ENCODE results near the gene TMEM61. TPM values are rescaled to one million over a fixed set of nuclear protein-coding genes. Genes with fewer than 3 reads are reported as not detected.

The TMEM61 gene
- total RNA-seq, 2 donors from 2014 or later = not detected

DNA sequence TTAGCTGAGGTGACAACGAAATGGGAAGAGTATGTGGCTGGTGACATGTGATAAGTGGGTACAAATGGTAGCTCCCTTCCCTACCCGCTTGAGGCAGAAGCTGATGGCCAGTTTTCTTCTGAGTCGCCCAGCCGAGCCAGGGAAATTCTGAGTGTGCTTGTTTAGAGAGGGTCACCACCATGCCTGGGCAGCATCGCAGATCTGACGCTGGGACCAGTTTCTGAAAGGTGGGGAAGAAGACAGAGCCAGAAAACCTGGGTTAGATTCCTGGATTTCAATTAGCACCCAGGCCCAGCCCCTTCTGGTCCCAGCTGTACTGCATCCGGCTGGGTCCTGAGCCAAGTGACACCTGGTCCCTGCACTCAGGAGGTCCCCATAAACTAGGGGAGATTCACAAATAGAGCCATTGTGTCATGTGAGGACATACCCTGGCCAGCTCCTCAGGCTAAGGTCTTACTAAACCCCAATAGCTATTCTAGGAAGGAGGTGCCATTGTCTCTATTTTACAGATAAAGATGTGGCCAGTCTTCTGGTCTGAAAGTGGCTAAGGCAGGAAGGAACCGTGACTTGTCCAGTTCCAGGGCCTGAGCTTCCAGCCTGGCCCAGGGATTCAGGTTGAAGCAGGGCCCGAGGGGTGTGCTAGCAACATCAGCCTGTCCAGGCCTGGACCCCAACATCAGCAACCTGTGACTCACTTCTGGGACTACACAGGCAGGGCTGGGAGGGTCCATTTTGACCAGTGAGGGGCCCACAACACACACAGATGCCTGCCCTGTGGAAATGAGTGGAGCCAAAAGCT, 1.7 kb upstream of the TMEM61 start:
- H3K27ac ChIP-seq = no peak overlapping the region
- H3K4me3 ChIP-seq = no peak overlapping the region
- no peaks in the 10 kb centered on the region for H3K9me3 ChIP-seq
- H3K36me3 ChIP-seq = no peaks in the 10 kb centered on the region
- TF ChIP-seq, protein P1, sequence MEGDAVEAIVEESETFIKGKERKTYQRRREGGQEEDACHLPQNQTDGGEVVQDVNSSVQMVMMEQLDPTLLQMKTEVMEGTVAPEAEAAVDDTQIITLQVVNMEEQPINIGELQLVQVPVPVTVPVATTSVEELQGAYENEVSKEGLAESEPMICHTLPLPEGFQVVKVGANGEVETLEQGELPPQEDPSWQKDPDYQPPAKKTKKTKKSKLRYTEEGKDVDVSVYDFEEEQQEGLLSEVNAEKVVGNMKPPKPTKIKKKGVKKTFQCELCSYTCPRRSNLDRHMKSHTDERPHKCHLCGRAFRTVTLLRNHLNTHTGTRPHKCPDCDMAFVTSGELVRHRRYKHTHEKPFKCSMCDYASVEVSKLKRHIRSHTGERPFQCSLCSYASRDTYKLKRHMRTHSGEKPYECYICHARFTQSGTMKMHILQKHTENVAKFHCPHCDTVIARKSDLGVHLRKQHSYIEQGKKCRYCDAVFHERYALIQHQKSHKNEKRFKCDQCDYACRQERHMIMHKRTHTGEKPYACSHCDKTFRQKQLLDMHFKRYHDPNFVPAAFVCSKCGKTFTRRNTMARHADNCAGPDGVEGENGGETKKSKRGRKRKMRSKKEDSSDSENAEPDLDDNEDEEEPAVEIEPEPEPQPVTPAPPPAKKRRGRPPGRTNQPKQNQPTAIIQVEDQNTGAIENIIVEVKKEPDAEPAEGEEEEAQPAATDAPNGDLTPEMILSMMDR (IDR thresholded peaks at IDR 0.05) = no peak
- no peaks in the 10 kb centered on the region for H3K27me3 ChIP-seq
- no peak for DNase-seq (ENCODE audit: low spot score)
- peaks cover 0 to 5% of the 10 kb centered on the region in 2 donors for H3K4me1 ChIP-seq

DNA sequence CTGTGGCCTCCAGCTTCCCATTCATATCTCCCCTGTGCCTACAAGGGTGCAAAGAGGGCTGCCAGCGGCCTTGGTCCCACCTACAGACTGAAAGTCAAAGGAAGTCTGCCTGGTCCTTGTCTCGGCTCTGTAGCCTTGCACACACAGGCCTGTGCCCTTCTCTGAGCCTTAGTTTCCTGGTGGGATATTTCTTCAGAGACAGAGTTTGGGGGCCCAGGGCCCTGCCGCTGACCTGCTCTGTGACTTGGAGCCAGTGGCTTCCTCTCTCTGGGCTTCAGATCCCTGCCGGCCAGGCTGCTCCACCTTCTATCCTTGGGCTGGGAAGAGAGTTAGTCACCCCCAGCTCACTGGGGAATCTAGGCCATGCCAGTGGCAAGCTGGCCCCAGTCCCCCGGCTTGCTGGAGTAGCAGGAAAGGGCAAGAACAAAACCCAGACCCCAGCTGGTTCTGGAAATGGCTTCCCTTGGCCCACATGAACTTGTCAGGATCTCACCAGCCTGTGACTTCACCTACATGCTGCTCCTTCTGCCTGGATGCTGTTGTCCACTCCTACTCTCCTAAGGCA, 1.0 kb upstream of the TMEM61 start:
- DNase-seq (ENCODE audit: low spot score) = no peak
- Histone ChIP-seq H3K27ac (no peak overlapping the region), H3K27me3 (no peaks in the 10 kb centered on the region), H3K36me3 (no peaks in the 10 kb centered on the region), H3K4me1 (peaks cover 0 to 5% of the 10 kb centered on the region in 2 donors), H3K4me3 (no peak overlapping the region), H3K9me3 (no peaks in the 10 kb centered on the region)
- TF ChIP-seq, protein P1 (IDR thresholded peaks at IDR 0.05) = no peak

DNA sequence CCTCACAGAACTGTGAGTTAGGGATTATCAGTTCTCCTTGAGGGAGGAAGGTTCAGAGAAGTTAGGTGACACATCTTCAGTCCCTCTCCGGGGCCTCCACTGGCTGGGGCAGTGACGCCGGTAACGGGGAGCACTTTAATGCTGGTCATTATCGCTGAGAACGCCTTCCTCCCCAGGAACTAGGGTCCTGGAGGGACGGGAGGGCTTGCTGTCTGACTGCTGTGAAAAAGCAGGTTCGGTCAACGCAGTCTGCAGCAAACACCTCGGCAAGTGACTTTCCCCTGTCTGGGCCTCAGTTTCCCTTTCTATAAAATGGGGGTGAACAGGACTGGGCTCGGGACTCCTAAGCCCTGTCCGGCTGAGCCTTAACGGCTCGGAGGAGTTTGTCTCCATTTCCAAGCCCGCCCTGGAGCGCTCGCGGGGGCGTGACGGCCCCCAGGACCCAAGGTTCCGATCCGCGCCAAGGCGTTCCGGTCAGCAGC, 341 bp upstream of the TMEM61 start:
- H3K36me3 ChIP-seq = no peaks in the 10 kb centered on the region
- TF ChIP-seq, protein P1 (IDR thresholded peaks at IDR 0.05) = no peak
- H3K9me3 ChIP-seq = no peaks in the 10 kb centered on the region
- DNase-seq (ENCODE audit: low spot score) = no peak
- no peaks in the 10 kb centered on the region for H3K27me3 ChIP-seq
- H3K27ac ChIP-seq = no peak overlapping the region
- peaks cover 0 to 5% of the 10 kb centered on the region in 2 donors for H3K4me1 ChIP-seq
- H3K4me3 ChIP-seq = peak overlapping the region; percentile 40 to 46

DNA sequence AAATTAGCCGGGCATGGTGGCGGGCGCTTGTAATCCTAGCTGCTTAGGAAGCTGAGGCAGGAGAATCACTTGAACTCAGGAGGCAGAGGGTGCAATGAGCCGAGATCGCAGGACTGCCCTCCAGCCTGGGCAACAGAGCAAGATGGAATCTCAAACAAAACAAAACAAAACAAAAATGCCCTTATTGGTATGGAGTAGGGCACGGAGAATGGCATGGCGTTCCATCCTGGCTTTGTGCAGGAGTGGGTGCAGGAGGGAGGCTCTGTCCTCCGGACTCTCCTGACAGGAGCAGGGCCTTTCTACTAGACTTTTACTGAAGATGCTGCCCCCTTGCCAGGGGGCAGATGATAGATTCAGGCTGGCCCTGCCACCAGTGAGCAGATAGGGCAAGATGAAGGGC, 1.0 kb downstream of the TMEM61 start:
- no peaks in the 10 kb centered on the region for H3K27me3 ChIP-seq
- no peak overlapping the region for H3K4me3 ChIP-seq

DNA sequence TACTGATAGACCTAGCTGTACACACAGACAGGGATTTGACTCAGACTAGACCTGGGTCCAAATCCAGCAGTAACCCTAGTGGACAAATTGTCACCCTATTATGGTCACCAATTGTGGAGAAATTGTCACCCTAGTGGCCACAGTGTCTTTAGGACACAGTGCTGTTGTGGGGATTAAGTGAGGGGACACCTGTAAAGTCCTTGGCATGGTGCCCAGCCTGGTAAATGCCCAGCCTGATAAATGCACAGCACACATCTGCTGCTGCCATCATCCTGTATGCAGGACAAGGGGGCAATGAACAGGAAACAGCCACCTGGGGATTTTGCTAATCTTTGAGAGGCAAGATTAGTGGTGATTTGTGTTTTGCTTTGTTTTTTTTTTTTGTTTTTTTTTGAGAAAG, 2.3 kb downstream of the TMEM61 start:
- Histone ChIP-seq H3K36me3 (no peaks in the 10 kb centered on the region), H3K9me3 (no peaks in the 10 kb centered on the region), H3K27me3 (no peaks in the 10 kb centered on the region), H3K27ac (no peak overlapping the region), H3K4me3 (no peak overlapping the region), H3K4me1 (peaks cover 0 to 5% of the 10 kb centered on the region in 2 donors)
- TF ChIP-seq, protein P1 (IDR thresholded peaks at IDR 0.05) = peak in 1 of 2 donors; percentile 17
- no peak for DNase-seq (ENCODE audit: low spot score)

More for the DNA sequence above, 1.0 kb downstream of the TMEM61 start:
- Histone ChIP-seq H3K9me3 (no peaks in the 10 kb centered on the region), H3K27ac (no peak overlapping the region), H3K4me1 (peaks cover 0 to 5% of the 10 kb centered on the region in 2 donors), H3K36me3 (no peaks in the 10 kb centered on the region)
- no peak for DNase-seq (ENCODE audit: low spot score)
- TF ChIP-seq, protein P1 (IDR thresholded peaks at IDR 0.05) = no peak
